ENCODE measurements around the gene HIC2.
A peak's percentile ranks its signal among the peaks of the same experiment; 100 is the strongest.
"Not testable (repeated sequence)": the region's sequence is repeated elsewhere in the genome, so short reads cannot be mapped to it uniquely, and the experiment has no call there.

Gene HIC2

GRCh38 chr22:21457023-21457787, 40.0 kb downstream of the HIC2 start:
- no peak for TF ChIP-seq CTCF (IDR thresholded peaks at IDR 0.05; ENCODE audit: borderline replicate concordance, insufficient read depth, low read depth, low read length)
- H3K4me3 ChIP-seq (ENCODE audit: low read depth, low read length), result no peak overlapping the region

DNA sequence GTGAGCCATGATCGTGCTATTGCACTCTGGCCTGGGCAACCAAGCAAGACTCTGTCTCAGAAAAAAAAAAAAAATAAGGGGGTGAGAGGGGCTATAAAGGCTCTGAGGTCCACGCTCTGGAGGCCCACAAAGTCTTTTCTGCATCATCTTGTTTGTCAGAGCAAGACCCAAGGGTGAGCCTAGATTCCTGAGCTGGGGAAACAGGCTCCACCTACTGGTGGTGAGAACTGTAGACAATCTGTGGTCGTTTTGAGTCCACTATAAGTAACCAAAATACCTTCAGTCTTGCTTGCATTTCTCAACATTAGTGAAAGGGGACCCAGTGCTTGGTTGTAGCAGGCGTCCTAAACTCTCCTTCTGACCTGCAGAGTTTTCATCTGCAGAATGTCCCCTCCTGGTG, 45.5 kb downstream of the HIC2 start:
- H3K4me3 ChIP-seq (ENCODE audit: low read depth, low read length), result not testable (repeated sequence)

DNA sequence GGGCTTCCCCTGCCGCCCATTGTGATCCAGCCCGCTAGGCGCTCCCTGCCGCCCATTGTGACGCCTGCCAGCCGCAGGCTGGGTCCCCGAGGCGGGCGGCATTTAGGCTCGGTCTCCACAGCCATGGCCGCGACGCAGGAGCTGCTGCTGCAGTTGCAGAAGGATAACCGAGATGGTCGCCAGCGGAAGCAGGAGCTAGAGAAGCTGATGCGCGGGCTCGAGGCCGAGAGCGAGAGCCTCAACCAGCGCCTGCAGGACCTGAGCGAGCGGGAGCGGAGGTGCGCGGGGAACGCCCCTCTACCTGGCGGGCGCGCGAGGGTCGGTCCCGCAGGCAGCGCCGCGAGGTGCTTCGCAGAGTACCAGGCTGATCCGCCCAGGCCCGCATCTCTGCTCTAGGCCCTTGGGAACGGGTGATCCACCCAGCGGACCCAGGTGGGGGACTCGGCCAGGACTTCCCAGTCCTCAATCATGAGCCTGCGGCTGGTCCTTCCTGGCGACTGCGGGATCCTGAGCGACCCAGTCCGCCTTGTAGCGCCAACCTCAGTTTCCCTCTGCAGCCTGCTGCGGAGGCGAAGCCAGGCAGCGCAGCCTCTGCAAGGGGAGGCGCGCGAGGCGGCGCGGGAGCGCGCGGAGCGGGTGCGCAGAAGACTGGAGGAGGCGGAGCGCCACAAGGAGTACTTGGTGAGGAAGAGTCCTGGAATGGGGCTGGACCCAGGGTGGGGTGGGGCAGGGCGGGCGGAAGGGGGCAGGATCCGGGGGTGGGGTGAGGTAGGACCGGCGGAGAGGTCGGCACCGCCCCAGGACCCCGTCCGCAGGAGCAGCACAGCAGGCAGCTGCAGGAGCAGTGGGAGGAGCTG, 50.4 kb downstream of the HIC2 start, which contains the start of gene TMEM191C:
Gene TMEM191C (plus strand): TSS at position 51 of the 857 bp plus-strand sequence. CDS start 73 bp downstream, at position 124.
- peak within 1 kb of the TSS; percentile 31 for H3K4me3 ChIP-seq (ENCODE audit: low read depth, low read length)

DNA sequence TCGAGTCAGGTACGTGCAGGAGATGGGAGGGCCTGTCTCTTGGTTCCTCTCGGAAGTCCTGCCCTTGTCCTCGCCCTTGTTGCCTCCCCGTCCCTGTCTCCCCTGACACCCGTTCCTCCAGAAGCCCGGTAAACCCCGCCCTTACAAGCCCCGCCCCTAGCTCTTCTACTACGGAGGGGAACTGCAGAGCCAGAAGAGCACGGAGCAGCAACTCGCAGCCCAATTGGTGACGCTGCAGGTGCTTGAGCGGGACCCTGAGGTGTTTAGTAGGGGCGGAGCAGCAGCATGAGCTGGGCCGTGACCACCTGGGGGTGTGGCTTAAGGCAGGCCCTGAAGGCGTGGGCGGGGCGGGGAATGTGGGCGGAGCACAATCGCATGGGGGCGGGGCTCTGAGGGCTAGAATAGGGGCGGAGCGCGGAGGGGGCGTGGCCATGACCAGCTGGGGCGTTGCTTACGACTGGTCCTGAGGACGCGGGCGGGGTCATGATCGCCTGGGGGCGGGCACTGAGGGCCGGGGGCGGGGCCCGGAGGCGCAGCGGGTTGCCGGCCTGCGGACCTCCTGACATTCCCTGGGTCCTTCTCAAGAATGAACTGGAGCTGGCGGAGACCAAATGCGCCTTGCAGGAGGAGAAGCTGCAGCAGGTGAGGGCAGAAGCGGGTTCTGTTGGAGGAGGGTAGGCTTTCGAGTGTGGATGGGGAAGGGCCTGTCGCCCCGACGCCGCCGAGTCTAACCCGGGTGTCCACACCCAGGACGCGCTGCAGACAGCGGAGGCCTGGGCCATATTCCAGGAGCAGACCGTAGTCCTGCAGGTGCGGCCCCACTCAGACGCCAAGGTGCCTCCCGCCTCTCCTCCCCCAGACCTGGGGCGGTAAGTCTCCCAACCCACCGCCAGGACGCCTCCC, 51.3 kb downstream of the HIC2 start:
- peak overlapping the region; percentile 31 for H3K4me3 ChIP-seq (ENCODE audit: low read depth, low read length)

GRCh38 chr22:21469097-21469994, 52.2 kb downstream of the HIC2 start:
- H3K4me3 ChIP-seq (ENCODE audit: low read depth, low read length), result not testable (repeated sequence)

- H3K4me3 ChIP-seq (ENCODE audit: low read depth, low read length), result not testable (repeated sequence)
Measured at GRCh38 chr22:21472984-21473383, 55.8 kb downstream of the HIC2 start.

- not testable (repeated sequence) for H3K4me3 ChIP-seq (ENCODE audit: low read depth, low read length)
Measured at GRCh38 chr22:21473664-21474063, 56.5 kb downstream of the HIC2 start.

GRCh38 chr22:21484039-21484438, 66.9 kb downstream of the HIC2 start:
- not testable (repeated sequence) for H3K4me3 ChIP-seq (ENCODE audit: low read depth, low read length)

DNA sequence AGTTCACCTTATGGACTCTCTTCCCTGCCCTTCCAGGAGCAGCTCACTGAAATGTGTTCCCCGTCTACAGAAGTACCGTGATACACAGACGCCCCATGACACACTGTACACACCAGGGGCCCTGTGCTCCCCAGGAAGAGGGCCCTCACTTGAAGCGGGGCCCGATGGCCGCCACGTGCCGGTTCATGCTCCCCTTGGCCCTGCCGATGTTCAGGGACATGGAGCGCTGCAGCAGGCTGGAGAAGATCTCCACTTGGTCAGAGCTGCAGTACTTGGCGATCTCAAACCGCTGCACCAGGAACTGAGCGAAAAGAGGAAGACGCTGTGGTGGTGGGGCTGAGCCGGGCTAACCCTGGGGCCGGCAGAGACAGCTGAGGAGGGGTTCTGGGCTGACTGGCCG, 70.6 kb downstream of the HIC2 start:
- not testable (repeated sequence) for H3K4me3 ChIP-seq (ENCODE audit: low read depth, low read length)

DNA sequence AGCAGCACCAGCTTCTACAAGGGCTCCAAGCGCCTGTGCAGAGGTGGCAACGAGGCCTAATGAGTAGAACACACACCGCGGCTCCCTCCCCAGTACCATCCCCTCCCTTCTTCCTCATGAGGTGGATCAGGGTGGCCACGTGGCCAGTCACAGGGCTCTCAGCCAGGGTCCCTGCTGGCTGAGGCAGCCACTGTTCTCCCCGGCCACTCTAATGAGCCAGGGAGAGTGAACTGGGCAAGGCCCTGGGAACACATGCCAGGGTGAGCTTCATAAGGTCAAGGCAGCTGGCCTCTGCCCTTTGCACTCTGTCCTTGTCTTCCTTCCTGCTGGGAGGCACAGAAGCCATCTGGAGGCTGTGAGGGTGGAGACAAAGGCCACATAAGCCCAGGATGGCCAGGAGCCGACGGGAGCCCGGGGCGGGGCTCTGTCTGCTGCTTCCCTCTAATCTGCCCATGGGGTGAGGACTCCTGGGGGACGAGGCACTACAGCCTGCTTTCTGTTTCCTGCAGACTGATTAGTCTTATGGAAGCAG, 72.0 kb downstream of the HIC2 start:
- H3K4me3 ChIP-seq (ENCODE audit: low read depth, low read length), result not testable (repeated sequence)

- H3K4me3 ChIP-seq (ENCODE audit: low read depth, low read length), result not testable (repeated sequence)
Measured at GRCh38 chr22:21490556-21490955, 73.4 kb downstream of the HIC2 start.

DNA sequence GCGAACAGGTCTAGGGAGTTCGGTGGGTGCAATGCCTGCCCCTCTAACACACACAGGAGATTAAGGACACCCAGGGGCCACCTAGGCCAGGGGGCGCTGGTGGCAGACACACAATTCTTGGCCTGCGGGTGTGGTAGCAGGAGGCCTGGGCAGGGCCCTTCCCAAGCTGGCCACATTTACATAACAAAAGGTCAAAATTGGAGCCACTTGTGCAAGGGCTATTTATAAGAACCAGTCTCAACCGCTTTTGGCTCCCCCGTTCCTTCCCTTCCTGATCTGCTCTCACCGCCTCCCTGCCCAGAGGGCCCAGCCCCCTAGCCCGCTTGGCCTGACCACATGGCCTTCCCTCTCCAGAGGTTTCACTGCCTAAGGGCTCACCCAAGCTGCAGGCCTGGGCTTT, 75.1 kb downstream of the HIC2 start:
- H3K4me3 ChIP-seq (ENCODE audit: low read depth, low read length), result not testable (repeated sequence)

GRCh38 chr22:21493789-21494782, 76.9 kb downstream of the HIC2 start:
- not testable (repeated sequence) for H3K4me3 ChIP-seq (ENCODE audit: low read depth, low read length)

- H3K4me3 ChIP-seq (ENCODE audit: low read depth, low read length), result not testable (repeated sequence)
Measured at GRCh38 chr22:21497984-21498383, 80.8 kb downstream of the HIC2 start.

DNA sequence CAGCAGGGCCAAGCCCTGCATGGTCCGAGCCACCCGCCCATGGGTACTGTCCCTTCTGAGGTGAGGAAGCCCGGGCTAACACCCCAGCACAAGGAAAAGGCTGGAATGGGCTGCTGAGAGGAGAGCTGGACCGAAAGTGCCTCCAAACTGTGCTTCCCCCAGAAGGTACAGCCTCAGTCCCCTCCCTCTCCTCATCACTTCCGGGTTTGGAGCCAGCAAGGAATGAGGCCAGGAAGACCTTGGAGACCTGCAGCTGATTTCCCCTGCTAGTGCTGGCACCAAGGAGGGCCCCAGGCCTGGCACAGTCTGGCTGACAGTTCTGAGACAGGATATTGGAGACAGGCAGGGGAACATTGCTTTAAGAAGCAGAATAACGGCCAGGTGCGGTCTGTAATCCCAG, 81.3 kb downstream of the HIC2 start:
- not testable (repeated sequence) for H3K4me3 ChIP-seq (ENCODE audit: low read depth, low read length)
